Left ventricle myocardium inferior (tissue), 1 donor: Measurements from ENCODE around the gene RSRC1. TPM values are rescaled to one million over a fixed set of nuclear protein-coding genes. Genes with fewer than 3 reads are reported as not detected.
"Not testable (repeated sequence)": the region's sequence is repeated elsewhere in the genome, so short reads cannot be mapped to it uniquely, and the experiment has no call there.

Source experiments
- DNase-seq: peaks from one replicate; pipeline ENCODE4 v3.0.0-alpha.2; 2020
- H3K27ac ChIP-seq: fragments of 200-600 bp; replicated peaks from 2 replicates; pipeline ENCODE4 v1.8.0; 2021
- H3K27me3 ChIP-seq: fragments of 200-600 bp; 2 replicates; pipeline ENCODE4 v1.8.0; 2021; ENCODE audit warnings: low read depth
- H3K36me3 ChIP-seq: fragments of 200-600 bp; 2 replicates; pipeline ENCODE4 v1.8.0; 2021
- H3K4me1 ChIP-seq: fragments of 200-600 bp; 2 replicates; pipeline ENCODE4 v1.8.0; 2021
- H3K4me3 ChIP-seq: fragments of 200-600 bp; 2 replicates; pipeline ENCODE4 v1.8.0; 2021; ENCODE audit warnings: mild to moderate bottlenecking, moderate library complexity
- H3K9me3 ChIP-seq: fragments of 200-600 bp; replicated peaks from 2 replicates; pipeline ENCODE4 v1.8.0; 2021
- CTCF ChIP-seq: fragments of 200-600 bp; IDR thresholded peaks from 2 replicates; pipeline ENCODE4 v1.8.0; 2021; ENCODE audit warnings: antibody characterized with exemption, mild to moderate bottlenecking, borderline replicate concordance
- intact Hi-C: fragments of 100-400 bp; cut with micrococcal nuclease; formaldehyde crosslinking; loops from one replicate; pipeline ENCODE4 v1.11.0; 2022
- total RNA-seq: library from RNA; stranded (reverse); fragmentation: NEBNext Ultra II Directional; extraction: Animal tissue kit (Norgen Biotek cat#: 25700); gene quantifications from one replicate; pipeline ENCODE4 v1.2.1, GENCODE V29; 2021
- donor health status: DM: no; HTN: yes; CAD: no; lungs with severe emphysema.

Gene RSRC1
- total RNA-seq, 1 donor from 2014 or later: 19.1 TPM

- Histone ChIP-seq H3K9me3 (peaks cover 15% of the 10 kb centered on the region), H3K4me3 (no peak overlapping the region), H3K27me3 (no peaks in the 10 kb centered on the region), H3K27ac (no peak overlapping the region), H3K4me1 (no peaks in the 10 kb centered on the region), H3K36me3 (no peaks in the 10 kb centered on the region)
- intact Hi-C loops: no loop called here
- no peak for TF ChIP-seq CTCF
- no peak for DNase-seq
These were observed 298.1 kb downstream of the RSRC1 start for GRCh38 chr3:158407844-158408517.

GRCh38 chr3:158408518-158408897, 298.6 kb downstream of the RSRC1 start:
- intact Hi-C loops, H3K4me3 ChIP-seq, H3K27me3 ChIP-seq, H3K27ac ChIP-seq, DNase-seq, H3K4me1 ChIP-seq, H3K36me3 ChIP-seq: not testable (repeated sequence)
- peaks cover 18% of the 10 kb centered on the region for H3K9me3 ChIP-seq

GRCh38 chr3:158418035-158418434, 308.1 kb downstream of the RSRC1 start:
- H3K27ac ChIP-seq: no peak overlapping the region
- no peak for DNase-seq
- H3K9me3 ChIP-seq: peaks cover 2% of the 10 kb centered on the region
- intact Hi-C loops: no loop called here
- H3K36me3 ChIP-seq: no peaks in the 10 kb centered on the region
- no peak overlapping the region for H3K4me3 ChIP-seq
- no peaks in the 10 kb centered on the region for H3K4me1 ChIP-seq
- TF ChIP-seq CTCF: no peak
- no peaks in the 10 kb centered on the region for H3K27me3 ChIP-seq

- Histone ChIP-seq H3K27ac (no peak overlapping the region), H3K4me1 (no peaks in the 10 kb centered on the region), H3K27me3 (no peaks in the 10 kb centered on the region), H3K9me3 (no peaks in the 10 kb centered on the region), H3K4me3 (no peak overlapping the region), H3K36me3 (no peaks in the 10 kb centered on the region)
- intact Hi-C loops: no loop called here
- TF ChIP-seq CTCF: no peak
- DNase-seq: no peak
These were observed 310.1 kb downstream of the RSRC1 start for GRCh38 chr3:158419820-158420653.

- intact Hi-C loops: no loop called here
- no peaks in the 10 kb centered on the region for H3K4me1 ChIP-seq
- H3K4me3 ChIP-seq: no peak overlapping the region
- no peaks in the 10 kb centered on the region for H3K36me3 ChIP-seq
- no peak overlapping the region for H3K27ac ChIP-seq
- no peaks in the 10 kb centered on the region for H3K27me3 ChIP-seq
- DNase-seq: no peak
- H3K9me3 ChIP-seq: no peaks in the 10 kb centered on the region
- no peak for TF ChIP-seq CTCF
These were observed 310.9 kb downstream of the RSRC1 start for GRCh38 chr3:158420654-158421396.
